NCI-H1436 treated with DMSO at 0.1 percent for 48 hours (cell line): Measurements from ENCODE around the gene MRPL48.
"Not testable (repeated sequence)": the region's sequence is repeated elsewhere in the genome, so short reads cannot be mapped to it uniquely, and the experiment has no call there.

Experiments
- DNase-seq: peaks from one replicate; lab custom pipeline; 2025; lab: John Stamatoyannopoulos, UW

Gene MRPL48

DNA sequence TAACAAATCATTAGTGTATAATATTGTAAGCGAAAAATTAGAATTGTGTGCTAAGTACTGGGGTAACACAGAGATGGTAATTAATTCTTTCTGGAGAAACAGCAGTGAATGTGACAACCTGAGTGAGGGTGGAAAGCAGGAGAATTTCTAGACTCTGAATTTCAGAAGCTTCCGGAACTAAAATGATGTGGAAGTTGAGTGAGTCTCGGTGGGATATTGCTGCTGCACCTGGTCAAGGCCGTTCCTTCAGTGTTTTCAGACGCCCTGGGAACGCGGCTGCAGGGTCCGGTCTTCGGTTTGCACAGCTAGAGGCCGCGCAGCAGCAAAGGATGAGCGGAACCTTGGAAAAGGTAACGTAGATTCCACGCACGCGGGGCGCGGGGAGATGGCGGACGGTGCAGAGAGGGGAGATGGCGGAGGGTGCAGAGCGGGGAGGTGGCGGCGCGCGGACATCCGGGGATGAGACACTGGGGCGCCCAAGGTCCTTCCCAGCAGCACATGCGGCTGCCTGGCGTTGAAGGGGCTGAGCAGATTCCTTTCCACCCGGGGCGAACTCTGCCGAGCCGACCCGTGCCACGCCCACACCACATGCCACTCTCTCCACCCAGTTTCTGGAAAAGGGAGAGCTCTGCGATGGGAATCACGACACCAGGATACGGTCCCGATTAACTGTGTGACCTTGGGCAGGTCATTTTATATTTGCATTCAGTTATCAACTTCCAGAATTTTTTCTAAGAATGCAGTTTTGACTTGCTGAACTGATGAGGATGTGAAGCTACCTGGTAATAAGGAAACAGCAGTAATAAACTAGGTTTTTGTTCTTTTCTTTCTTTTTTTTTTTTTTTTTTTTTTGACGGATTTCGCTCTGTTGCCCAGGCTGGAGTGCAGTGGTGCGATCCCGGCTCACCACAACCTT is at the start of gene MRPL48:
MRPL48 (plus strand) TSS at position 232 of the 916 bp plus-strand sequence; CDS start at position 330, 98 bp downstream.
- peak; percentile 72 for DNase-seq

- DNase-seq: no peak
These were observed 44.6 kb upstream of the MRPL48 start for GRCh38 chr11:73743045-73743444.

DNA sequence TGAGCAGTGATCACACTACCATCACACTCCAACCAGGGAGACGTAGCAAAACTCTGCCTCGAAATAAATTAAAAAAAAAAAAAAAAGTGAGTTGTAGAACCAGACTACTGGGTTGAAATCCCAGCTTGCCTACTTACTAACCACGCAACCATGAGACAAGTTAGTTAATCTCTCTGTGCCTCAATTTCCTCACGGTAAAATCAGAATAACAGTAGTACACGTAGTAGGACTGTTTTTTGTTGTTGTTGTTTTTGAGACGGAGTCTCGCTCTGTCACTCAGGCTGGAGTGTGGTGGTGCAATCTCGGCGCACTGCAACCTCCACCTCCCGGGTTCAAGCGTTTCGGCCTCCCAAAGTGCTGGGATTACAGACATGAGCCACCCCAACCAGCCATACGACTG is 41.0 kb upstream of the MRPL48 start:
- no peak for DNase-seq

DNA sequence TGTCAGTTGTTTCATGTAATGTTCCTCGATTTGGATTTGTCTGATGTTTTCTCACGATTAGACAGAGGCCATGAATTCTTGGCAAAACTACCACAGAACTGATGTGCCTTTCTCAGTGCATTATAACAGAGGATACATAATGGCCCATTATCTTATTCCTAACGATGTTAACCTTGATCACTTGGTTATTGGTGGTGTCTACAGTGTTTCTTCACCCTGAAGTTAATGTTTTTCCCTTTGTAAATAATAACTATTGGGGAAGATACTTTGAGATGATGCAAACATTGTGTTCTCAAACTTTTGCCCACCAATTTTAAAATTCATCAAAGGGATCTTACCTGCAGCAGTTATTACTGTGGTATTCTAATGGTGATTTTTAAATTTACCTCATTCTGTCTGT is 39.9 kb upstream of the MRPL48 start:
- no peak for DNase-seq

DNA sequence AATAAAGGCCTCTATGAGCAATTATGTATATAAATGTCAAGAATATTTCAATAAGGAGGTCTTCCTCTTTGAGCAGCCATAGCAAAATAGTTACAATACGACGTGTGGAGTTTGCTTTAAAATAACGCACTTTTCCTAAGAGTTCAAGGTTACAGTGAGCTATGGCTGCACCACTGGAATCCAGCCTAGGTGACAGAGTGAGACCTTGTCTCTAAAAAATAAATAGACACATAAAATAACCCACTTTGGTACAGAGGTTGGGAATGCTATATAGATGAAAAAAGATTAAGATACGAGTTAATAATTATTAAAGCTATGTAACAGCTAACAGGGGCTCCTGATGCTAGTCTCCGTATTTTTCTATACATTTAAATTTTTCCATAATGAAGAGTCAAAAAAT is 39.4 kb upstream of the MRPL48 start:
- DNase-seq: no peak

- DNase-seq: no peak
These were observed 38.6 kb upstream of the MRPL48 start for GRCh38 chr11:73749118-73749517.

GRCh38 chr11:73750228-73750627 is 37.4 kb upstream of the MRPL48 start:
- DNase-seq: no peak

DNA sequence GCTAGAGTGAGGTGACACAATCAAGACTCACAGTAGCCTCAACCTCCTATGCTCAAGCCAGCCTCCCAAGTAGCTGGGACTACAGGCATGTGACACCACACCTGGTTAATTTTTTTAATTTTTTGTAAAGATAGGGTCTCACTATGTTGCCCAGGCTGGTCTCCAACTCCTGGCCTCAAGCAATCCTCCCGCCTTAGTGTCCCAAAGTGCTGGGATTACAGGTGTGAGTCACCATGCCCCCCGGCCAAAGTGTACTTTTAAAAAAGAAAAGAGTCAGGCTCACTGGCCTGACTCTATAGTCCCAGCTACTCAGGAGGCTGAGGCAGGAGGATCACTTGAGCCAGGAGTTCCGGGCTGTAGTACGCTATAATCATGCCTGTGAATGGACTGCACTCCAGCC is 36.8 kb upstream of the MRPL48 start:
- DNase-seq: not testable (repeated sequence)

DNA sequence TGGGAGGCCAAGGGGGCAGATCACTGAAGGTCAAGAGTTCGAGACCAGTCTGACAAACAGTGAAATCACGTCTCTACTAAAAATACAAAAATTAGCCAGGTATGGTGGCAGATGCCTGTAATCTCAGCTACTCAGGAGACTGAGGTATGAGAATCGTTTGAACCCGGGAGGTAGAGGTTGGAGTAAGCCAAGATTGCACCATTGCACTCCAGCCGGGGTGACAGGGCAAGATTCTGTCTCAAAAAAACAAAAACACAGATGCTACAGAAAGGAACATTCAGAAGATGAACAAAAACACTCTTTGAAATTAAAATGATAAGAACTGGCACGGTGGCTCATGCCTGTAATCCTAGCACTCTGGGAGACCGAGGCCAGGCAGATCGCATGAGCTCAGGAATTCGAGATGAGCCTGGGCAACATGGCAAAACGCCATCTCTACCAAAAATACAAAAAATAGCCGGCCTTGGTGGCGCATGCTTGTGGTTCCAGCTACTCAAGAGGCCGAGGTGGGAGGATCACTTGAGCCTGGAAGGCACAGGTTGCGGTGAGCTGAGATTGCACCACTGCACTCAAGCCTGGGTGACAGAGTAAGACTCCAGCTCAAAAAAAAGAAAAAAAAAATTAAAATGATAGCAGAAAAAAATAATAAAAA is 35.3 kb upstream of the MRPL48 start:
- DNase-seq: no peak

DNA sequence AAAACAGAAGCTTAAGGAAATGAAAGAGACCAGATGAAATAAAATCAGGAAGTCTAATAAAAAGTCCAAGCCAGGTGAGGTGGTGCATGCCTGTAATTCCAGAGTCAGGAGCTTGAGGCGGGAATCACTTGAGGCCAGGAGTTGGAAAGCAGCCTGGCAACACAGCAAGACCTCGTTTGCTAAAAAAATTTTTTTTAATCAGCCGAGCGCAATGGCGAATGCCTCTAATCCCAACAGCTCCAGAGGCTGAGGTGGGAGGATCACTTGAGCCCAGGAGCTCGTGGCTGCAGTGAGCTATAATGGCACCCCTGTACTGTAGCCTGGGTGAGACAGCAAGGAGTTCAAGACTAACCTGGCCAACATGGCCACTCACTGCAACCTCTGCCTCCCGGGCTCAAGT is 34.8 kb upstream of the MRPL48 start:
- DNase-seq: no peak

DNA sequence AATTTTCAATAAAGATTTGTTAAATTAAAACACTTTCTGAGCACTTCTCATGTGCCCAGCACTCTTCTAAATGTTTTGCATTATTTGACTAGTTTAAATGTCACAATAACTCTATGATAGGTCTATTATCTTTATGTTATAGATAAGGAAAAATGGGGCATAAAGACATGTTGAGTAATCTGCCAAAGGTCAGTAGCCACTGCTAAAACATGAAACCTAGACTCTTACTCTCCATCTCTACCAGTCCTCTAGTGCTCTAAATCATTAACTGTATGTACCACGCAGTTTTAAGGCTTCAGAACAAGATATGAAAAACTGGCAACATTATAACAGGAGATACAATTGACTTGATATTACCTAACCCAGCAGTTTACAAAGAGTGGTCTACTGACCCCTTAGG is 33.7 kb upstream of the MRPL48 start:
- DNase-seq: no peak

GRCh38 chr11:73755670-73756069 is 32.0 kb upstream of the MRPL48 start:
- no peak for DNase-seq

- DNase-seq: no peak
These were observed 30.1 kb upstream of the MRPL48 start for GRCh38 chr11:73757598-73757997.

- no peak for DNase-seq
These were observed 29.2 kb upstream of the MRPL48 start for GRCh38 chr11:73758451-73758850.

DNA sequence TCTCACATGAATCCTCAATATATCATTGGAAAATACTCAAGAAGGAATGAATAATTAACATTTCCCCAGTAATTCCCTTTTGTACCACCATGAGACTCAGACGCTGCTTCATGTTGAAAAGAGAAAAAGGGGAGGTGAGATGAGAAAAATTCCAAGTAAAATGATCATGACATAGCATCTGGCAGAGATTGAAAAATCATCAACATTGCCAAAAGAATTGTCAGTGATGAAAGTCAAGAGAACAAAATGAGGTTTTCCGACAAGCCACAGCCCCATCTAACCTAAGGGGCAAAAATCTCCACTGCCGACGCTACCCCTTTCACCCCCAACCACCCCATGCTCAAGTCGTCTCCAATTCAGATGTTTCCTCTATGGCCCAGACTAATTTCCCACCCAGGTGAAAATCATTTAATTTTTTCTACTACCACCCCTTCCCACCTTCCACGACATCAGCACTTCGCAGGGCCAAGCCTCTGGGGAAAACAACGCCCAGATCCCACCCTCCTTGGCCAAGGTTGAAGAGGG is 28.0 kb upstream of the MRPL48 start:
- DNase-seq: no peak

DNA sequence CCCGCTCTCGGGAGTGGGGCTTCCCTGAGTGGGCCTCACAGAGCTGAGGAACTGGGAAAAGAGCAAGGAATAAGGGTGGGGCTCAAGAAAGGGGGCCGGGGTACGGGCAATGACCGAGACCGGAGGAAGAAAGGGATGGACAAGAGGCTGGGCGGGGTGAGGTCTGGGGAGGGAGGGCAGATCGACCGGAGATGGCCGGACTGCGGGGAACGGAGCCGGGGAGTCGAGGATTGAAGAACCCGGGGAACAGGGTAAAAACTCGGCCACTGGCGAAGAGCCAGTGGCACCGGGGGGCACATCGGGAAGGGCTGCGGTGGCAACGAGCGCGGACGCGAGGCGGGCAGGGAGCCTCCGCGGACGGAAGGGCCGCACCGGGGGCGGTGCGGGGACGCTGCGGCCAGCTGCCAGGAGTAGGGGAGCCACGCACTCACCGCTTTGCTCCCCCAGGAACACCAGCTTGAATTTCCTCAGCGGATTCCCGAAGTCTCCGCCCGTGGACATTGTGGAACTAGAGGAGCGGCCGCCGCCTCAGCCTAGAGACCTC is 27.5 kb upstream of the MRPL48 start:
- no peak for DNase-seq

GRCh38 chr11:73760679-73761402 is 26.8 kb upstream of the MRPL48 start, which contains the start of gene RAB6A:
Gene RAB6A, minus strand, starts transcription at chr11:73761074. Its CDS starts 439 bp downstream, at chr11:73760635.
- DNase-seq: peak; percentile 96

GRCh38 chr11:73761403-73761945 is 26.2 kb upstream of the MRPL48 start:
- DNase-seq: no peak

- DNase-seq: no peak
These were observed 24.9 kb upstream of the MRPL48 start for GRCh38 chr11:73762732-73763131.

GRCh38 chr11:73766763-73767162 is 20.9 kb upstream of the MRPL48 start:
- DNase-seq: no peak

DNA sequence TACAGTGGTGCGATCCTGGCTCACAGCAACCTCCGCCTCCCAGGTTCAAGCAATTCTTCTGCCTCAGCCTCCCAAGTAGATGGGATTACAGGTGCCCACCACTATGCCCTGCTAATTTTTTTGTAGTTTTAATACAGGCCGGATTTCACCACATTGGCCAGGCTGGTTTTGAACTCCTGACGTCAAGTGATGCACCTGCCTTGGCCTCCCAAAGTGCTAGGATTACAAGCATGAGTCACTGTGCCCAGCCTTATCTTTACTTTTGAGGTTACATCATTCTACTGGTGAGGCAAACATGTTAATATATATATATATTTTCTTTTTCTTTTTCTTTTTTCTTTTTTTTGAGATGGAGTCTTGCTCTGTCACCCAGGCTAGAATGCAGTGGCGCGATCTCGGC is 16.9 kb upstream of the MRPL48 start:
- not testable (repeated sequence) for DNase-seq
